DMS114 treated with DMSO at 0.1 percent for 48 hours (cell line): ENCODE results near the gene PML.
"Not testable (repeated sequence)": the region's sequence is repeated elsewhere in the genome, so short reads cannot be mapped to it uniquely, and the experiment has no call there.

ENCODE experiments used
- DNase-seq: peaks from one replicate; lab custom pipeline; 2025; ENCODE audit not compliant: unreplicated experiment; lab: John Stamatoyannopoulos, UW

The PML gene

DNA sequence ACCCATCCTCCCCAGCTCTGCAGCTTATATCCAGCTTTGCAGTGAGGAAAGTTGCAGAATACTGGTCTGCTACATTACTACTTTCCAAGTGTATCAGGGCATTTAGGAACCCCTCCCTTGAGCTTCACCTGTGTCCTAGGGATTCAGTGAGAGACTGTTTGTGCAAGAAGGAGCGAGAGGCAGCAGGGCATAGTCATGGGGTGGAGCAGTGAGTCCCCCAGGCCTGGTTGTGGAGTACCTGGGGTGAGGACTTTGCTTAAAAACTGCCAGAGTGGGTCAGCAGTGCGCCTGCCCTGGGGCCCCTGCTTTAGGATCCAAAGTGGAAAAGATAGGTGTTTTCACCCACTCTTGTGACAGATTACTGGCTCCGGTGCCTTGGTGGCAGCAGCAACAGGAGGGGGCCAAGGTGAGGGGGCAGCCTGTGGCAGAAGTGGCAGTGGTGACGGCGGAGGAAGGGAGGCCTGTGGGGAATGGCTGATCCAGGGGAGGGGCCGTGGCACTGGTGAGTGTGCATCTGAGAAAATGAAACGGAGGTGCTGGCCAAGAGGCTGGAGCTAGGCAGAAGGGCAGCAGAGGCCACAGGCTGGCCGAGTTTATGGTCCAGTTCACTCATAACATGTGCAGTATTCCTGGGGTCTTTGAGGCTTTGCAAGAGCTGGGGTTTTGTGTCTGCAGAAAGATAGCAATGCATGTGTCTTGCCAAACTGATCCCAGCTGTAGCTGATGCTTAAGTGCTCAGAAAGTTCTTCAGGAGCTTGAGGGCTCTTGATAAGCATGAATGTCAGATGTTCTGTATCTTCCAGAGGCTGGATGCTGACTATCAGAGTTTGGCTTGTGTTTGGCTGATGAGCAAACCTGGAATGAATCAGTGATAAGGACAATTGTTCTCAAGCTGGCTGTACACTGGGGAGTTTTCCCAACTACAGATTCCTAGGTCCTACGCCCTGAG, 44.5 kb downstream of the PML start:
- no peak for DNase-seq

DNA sequence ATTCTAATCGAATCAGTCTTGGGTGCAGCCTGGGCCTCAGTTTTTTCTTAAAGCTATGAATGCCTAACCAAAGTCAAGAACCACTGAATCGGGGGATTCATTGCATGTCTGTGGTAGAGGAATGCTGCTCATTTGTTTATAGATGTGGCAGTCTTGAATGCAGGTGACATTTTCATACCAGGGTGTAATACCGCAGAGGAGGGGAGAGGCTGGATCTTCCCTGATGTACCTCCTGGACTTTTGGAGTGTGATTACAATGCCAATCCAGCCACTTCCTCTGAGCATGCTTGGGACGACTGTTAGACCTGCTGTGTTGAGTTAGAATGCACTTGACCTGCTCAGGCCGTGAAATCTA, 45.1 kb downstream of the PML start:
- no peak for DNase-seq

DNA sequence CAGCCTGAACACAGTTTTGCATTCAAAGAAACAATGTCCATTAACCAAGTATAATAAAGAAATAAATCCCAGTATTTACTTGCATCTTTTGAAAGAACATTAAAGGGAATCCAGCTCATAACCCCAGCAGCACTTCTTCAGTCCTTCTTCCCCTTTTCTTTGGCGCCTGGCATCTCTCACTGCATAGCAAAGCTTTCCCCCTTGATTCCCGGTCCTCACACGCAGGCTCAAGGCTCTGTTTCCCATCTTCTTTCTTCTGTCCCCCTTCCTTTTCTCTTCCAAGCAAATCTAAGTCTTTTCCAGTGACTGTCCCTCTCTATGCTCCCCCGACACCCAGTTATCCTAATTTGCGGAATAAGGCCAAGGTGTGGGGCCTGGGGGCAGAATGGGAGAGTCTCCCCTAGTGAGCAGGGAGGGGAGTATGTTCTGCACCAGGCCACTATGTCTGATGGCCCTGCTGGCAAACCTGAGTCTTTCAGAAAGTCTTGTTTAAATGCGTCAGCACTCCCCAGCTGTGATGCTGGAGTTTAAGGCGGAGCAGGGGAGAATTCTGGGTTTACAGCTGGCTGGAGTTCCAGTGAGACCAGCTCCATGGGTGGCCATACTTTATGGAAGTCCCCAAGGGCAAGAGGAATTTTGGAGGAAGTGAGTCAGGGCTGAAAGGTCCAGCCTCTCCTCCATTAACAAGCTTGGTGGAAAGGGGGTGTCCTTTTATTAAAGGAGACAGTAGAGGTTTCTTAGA, 45.8 kb downstream of the PML start:
- DNase-seq = no peak

DNA sequence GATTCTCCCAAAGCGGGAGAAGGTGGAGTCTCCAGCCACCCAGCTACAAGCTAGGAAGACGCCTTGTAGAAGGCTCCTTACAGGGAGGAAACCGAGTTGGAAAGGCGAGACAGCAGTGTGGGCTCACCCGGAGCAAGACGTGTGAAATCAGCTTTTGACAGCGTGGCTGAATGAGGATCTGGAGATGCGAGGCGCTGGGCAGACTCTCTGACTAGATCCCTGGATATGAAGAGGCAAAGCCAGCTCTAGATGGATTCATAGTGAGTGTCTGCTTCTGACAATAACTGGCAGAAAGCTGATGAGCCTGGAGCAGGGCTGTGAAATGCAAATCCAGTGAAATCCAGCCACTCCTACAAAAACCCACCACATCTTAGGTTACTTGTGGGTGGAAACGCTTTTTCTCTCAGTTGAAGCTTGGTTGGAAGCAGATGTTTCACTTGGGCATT, 46.8 kb downstream of the PML start:
- no peak for DNase-seq

DNA sequence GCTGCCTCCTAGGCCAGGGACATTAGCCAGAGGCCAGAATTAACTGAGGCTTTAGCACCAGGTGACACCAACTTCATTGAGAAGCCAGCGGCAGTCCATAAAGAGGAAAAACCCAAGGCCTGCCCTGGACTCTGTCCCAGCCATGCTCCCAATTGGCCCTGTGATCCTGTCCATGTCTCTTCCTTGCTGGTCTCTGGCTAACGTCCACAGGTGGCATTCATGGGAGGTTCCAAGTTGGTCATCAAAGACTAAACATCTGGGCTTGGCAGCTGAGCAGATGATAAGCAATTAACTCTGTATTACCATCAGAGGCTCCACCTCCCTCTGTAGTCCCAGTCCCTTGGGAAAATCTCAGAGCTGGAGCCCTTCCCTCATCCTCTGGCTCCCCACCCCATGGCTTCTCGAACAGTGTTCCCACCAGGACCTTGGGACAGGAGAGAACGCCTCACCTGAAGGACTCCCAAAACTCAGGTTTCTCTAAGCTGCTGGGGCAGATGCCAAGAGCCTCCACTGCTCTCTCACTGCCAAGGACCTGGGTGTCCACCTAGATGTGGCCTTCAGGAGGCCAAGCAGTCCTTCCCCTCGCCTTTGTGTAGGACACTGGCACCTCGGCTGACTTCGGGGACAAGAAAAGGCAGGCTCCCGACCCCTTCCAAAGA, 47.4 kb downstream of the PML start:
- no peak for DNase-seq

DNA sequence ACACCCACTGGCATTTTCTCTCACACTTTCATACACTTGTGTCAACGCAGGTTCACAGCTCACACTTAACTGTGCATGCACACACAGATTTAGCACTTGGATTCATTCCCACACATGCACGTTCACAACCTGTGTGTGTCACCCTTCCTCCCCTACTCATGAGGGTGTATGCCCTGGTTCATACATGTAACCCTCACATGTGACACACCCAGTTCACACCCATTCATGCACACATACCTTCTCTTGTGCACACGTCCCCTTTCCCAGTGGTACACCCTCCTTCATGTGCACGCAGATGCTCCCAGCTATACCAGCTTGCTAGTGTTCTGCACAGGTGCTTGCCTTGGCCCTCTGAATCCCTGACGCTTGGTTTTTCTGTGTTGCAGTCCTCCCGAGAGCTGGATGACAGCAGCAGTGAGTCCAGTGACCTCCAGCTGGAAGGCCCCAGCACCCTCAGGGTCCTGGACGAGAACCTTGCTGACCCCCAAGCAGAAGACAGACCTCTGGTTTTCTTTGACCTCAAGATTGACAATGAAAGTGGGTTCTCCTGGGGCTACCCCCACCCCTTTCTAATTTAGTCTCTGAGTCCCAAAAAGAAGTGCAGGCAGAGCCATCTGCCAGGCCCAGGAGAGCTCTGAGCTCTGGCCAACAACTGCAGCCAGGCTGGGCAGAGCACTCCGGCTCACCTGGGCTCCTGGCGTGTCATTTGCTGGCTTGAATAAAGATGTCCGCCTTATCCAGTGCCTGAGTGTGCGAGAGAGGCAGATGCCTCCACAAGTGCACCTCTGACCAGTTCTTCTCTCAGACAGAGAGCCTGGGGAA, 48.3 kb downstream of the PML start:
- DNase-seq = no peak

DNA sequence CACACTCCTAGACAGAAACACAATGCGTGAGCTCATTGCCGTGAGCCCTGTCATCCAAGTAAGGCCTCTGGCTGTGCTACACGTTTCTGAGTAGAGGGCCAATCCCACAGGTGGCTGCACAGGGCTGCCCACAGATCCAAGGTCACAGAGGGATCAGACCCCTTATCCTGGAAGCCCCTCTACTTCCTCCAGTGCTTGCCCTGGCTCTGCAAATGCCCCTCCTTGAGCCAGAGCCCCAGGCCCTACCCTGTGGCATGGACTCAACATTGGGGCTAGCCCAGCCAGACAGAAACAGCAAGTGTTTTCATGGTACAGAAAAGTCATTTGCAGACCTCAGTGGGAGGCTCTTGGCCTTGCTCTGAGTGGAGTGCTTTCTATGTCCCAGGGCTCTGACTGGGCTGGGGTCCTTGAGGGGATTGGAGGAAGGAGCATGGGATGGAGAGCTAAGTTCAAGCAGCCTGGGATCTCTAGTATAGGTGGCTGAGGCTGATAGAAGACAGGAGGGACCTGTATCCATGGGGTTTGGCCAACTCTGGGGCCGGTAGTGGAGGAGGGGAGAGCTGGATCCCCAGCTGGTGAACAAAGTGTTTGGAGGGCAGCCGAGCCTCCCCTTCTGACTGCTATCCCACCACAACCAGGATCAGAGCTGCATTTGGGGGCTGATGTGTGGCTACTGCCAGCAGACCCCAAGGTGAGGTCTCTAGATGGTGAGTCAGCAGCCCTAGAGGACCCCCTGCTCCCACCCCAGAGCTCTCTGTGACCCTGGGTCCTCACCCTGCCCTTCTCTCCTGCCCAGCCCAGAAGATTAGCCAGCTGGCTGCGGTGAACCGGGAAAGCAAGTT, 49.1 kb downstream of the PML start:
- DNase-seq = no peak

DNA sequence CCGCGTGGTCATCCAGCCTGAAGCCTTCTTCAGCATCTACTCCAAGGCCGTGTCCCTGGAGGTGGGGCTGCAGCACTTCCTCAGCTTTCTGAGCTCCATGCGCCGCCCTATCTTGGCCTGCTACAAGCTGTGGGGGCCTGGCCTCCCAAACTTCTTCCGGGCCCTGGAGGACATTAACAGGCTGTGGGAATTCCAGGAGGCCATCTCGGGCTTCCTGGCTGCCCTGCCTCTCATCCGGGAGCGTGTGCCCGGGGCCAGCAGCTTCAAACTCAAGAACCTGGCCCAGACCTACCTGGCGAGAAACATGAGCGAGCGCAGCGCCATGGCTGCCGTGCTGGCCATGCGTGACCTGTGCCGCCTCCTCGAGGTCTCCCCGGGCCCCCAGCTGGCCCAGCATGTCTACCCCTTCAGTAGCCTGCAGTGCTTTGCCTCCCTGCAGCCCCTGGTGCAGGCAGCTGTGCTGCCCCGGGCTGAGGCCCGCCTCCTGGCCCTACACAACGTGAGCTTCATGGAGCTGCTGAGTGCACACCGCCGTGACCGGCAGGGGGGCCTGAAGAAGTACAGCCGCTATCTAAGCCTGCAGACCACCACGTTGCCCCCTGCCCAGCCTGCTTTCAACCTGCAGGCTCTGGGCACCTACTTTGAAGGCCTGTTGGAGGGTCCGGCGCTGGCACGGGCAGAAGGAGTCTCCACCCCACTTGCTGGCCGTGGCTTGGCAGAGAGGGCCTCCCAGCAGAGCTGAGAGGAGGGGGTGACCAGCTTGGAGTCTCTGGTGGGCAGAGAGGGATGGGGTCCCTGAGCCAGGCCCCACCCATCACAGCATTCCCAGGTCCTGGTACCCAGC, 50.0 kb downstream of the PML start:
- DNase-seq = no peak

DNA sequence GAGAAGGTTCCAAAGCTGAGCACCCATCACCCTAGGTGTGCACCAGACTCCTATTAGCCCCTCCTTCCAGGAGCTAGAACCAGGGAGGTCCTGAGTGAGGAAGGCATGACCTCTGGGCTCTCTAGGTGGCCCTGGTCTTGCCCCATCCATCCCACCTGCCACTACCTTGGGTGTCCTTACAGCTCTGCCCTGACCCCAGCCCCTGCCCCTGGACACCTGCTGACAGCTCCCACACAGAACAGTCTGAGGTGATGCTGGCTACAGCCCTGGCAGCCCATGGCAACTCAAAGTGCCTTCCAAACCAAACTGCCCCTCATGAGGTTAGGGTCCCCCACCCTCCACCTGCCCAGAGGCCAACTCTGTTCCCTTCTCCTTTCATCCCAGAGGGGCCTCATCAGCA, 50.7 kb downstream of the PML start:
- no peak for DNase-seq

DNA sequence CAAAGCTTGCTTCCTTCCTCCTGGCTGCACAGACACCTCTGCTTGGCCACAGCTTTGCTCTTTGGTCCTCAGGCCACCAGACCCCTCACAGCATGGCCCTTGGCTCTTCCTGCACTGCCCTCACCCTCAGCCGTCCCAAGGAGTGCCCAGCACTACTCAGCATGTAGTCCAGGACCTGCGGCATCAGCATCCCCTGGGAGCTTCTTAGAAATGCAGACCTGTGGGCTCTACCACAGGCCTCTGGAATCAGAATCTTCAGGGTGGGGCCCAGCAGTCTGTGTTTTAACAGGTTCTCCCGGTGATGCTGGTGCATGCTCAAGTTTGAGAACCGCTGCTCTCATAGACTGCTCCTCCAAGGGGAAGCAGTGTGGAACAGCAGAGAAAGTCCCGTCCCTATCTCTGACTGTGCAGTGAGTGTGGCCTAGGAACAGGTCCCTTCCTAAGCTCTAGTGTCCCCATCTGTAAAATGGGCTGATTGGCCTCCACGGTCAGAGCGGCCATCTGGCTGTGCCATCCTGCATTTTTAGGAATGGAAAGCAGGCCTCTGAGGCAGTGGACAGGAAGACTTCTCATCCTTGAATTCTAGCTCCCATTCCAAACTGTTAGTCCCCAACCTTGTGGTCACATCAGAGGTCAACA, 51.2 kb downstream of the PML start:
- DNase-seq = no peak

DNA sequence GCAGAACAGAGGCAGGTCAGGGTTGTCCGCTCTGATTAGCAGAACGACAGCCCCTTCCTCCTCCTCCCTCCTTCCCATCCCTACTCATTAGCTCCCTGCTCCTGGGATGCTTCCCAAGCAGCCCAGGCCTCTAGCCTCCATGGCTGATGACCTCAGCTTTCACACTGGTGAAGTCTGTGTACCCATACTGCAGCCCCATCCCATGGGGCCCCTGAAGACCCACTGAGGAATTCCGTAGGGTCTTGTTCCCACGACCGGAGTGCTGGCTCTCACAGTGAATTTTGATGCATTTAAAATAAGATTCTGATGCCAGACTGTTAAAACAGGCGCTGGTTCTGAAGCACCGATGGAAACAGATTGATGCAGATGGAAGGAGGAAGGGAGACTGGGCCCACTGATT, 51.8 kb downstream of the PML start:
- DNase-seq = no peak

DNA sequence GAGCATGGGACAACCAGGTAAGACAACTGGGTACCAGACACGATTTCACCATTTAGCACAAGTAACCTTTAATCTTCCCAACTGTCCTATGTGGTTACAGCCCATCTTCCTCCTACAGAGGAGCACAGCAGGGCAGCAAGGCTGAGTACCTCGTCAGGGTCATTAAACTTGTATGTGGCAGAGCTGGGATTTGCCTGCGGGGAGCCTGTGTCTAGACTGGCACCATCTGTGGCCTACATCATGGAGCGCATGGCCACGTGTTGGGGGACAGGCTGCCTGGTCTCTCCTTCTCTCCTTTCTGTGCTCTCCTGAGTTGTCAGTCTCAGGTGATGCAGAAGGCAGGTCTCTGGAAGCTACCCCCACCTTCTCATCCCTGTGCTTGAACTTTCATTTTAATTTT, 55.6 kb downstream of the PML start:
- DNase-seq = no peak

DNA sequence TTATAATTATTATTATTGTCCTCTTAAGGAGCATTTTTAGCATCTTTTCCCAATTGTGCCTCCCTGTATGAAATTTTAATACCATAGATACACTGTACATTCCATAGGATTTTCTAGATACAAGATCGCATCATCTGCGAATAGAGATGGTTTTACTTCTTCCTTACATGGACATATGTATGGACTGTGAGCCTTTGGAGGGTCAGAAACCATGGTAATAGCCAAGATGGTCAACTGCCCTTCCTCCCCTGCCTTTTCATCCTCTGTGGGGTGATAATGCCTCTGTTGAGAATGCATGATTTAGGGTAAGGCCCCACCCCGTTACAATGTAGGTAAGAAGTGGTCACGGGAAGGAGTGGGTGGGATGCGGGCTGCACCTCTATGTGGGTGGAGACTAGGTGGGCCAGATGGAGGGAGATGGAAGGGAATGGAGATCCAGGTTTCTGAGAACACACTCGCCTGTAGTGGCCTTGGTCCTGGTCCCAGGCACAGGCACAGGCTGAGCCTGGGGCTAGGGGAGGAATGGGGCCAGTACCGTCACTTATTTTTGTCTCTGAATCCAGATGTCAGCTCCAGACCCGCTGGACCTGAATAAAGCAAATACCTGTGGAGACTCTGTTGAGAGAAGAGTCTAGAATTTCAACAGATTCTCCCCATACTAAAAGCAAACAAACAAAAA, 56.2 kb downstream of the PML start:
- no peak for DNase-seq

DNA sequence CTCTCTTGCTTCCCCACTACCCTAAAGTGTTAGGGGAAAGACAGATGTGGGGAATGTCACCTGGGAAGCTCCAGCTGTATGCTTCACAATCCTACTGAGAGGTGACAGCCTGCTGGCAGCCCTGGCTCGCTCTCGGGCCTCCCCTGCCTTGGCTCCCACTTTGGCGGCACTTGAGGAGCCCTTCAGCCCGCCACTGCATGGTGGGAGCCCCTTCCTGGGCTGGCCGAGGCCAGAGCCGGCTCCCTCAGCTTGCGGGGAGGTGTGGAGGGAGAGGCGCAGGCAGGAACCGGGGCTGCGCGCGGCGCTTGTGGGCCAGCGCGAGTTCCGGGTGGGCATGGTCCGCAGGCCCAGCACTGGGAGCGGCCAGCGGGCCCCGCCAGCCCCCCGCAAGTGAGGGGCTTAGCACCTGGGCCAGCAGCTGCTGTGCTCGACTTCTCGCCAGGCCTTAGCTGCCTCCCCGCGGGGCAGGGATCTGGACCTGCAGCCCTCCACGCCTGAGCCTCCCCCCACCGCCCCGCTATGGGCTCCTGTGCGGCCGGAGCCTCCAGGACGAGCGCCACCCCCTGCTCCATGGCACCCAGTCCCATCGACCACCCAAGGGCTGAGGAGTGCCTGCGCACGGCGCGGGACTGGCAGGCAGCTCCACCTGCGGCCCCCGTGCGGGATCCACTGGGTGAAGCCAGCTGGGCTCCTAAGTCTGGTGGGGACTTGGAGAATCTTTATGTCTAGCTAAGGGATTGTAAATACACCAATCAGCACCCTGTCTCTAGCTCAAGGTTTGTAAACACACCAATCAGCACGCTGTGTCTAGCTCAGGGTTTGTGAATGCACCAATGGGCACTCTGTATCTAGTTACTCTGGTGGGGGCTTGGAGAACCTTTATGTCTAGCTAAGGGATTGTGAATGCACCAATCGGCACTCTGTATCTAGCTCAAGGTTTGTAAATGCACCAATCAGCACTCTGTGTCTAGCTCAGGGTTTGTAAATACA, 58.0 kb downstream of the PML start:
- DNase-seq = not testable (repeated sequence)

DNA sequence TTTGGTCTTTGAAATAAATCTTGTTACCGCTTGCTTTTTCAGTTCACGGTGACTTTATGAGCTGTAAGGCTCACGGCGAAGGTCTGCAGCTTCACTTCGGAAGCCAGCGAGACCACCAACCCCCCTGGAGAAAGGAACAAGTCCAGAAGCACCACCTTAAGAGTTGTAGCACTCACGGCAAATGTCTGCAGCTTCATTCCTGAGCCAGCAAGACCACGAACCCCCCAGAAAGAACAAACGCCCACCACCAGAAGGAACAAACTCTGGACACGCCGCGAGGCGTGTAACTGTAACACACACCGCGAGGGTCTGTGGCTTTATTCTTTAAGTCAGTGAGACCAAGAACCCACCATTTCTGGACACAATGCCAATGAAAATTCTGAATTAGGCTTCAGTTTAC, 59.0 kb downstream of the PML start:
- no peak for DNase-seq

DNA sequence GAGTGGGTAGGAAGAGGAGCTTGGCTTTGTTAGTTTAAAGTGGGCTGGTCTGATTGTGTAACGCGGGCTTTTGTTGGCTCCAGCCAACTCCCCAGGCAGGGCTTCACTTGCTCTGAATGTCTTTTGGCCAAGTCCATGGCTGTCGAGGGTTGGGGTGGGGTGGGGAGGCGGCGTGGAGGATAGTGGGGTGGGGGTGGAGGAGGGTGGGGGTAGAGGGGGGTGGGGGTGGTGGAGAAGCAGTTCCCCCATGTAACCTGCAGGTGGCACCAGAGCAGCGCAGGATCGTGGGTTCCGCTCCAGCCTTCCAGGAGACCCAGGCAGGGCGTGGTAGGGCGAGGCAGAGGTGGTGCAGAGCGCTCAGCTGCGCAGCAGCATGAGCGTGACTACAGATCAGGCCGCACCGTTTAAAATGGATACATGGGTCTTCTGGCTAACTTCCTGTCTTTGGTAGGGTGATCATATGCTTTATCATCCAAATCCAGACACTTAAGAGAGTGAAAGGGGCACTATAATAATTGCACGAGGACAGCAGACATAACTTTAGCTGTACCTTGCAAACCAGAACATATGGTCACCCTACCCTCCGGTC, 59.5 kb downstream of the PML start:
- DNase-seq = peak; percentile 55

DNA sequence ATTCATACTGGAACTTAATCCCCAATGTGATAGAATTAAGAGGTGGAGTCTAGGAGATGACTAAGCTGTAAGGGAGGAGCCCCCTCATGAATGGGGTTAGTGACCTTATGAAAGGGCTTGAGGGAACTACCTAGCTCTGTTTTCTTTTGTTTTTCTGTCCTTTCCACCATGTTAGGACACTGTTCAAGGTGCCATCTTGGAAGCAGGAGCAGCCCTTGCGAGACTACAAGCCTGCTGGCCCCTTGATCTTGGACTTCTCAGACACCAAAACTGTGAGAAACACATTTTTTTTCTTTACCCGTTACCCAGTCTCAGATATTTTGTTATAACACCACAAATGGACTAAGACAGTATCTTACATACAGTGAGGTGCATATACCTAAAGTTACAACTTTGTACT, 61.3 kb downstream of the PML start:
- DNase-seq = no peak
